Activated CD4-positive, alpha-beta T cell treated with anti-CD3 and anti-CD28 coated beads, Interleukin-2, amount 50 U/mL, for 4 hours (primary cell): ENCODE results near the gene RRP9.

Experiments used
- DNase-seq, 2 experiments: peaks; one replicate each; pipeline ENCODE4 v3.0.0-alpha.2; 2020

The RRP9 gene

GRCh38 chr3:51970606-51971300 is 29.0 kb upstream of the RRP9 start:
- DNase-seq, result no peak

GRCh38 chr3:51969841-51970240 is 28.1 kb upstream of the RRP9 start:
- no peak for DNase-seq

- DNase-seq, result no peak
Observed at GRCh38 chr3:51968883-51969678, 27.4 kb upstream of the RRP9 start.

GRCh38 chr3:51968170-51968775 is 26.6 kb upstream of the RRP9 start:
- DNase-seq, result no peak

- no peak for DNase-seq
Observed at GRCh38 chr3:51967384-51968169, 25.9 kb upstream of the RRP9 start, which contains the start of gene PCBP4. PCBP4 (minus strand) TSS chr3:51967454; CDS start chr3:51961240, 6,214 bp downstream.

GRCh38 chr3:51966922-51967383 is 25.2 kb upstream of the RRP9 start:
- no peak for DNase-seq

- no peak for DNase-seq
Observed at GRCh38 chr3:51966486-51966885, 24.8 kb upstream of the RRP9 start.

GRCh38 chr3:51966016-51966415 is 24.3 kb upstream of the RRP9 start:
- no peak for DNase-seq

GRCh38 chr3:51964521-51964920 is 22.8 kb upstream of the RRP9 start:
- no peak for DNase-seq

GRCh38 chr3:51963951-51964451 is 22.3 kb upstream of the RRP9 start:
- no peak for DNase-seq

- DNase-seq, result no peak
Observed at GRCh38 chr3:51962854-51963530, 21.3 kb upstream of the RRP9 start.

- DNase-seq, result no peak
Observed at GRCh38 chr3:51961602-51962569, 20.2 kb upstream of the RRP9 start.

- DNase-seq, result no peak
Observed at GRCh38 chr3:51961011-51961410, 19.3 kb upstream of the RRP9 start.

- DNase-seq, result no peak
Observed at GRCh38 chr3:51960386-51960785, 18.7 kb upstream of the RRP9 start.

- DNase-seq, result no peak
Observed at GRCh38 chr3:51959651-51960050, 17.9 kb upstream of the RRP9 start.

GRCh38 chr3:51958603-51959521 is 17.2 kb upstream of the RRP9 start:
- no peak for DNase-seq

- DNase-seq, result no peak
Observed at GRCh38 chr3:51957520-51958205, 16.0 kb upstream of the RRP9 start.

GRCh38 chr3:51955893-51956770 is 14.4 kb upstream of the RRP9 start:
- DNase-seq, result no peak
